Nucleus accumbens (tissue), 56 donors: ENCODE results near the gene FBLN5.
"Not testable (repeated sequence)": the region's sequence is repeated elsewhere in the genome, so short reads cannot be mapped to it uniquely, and the experiment has no call there.

Experiments
- DNase-seq, 56 donors: peaks; one replicate each; lab custom pipeline; 2025; lab: John Stamatoyannopoulos, UW

Gene FBLN5

GRCh38 chr14:91869556-91869955 is 77.9 kb downstream of the FBLN5 start:
- DNase-seq: no peak

- no peak for DNase-seq
Measured at GRCh38 chr14:91867316-91867988, 80.0 kb downstream of the FBLN5 start, which contains the start of gene TC2N. Gene TC2N, minus strand, starts transcription at chr14:91867536. Its CDS starts 53,767 bp downstream, at chr14:91813769.

- no peak for DNase-seq
Measured at GRCh38 chr14:91866511-91867295, 80.8 kb downstream of the FBLN5 start.

- DNase-seq: no peak
Measured at GRCh38 chr14:91866061-91866460, 81.4 kb downstream of the FBLN5 start.

- DNase-seq: no peak
Measured at GRCh38 chr14:91862417-91862816, 85.1 kb downstream of the FBLN5 start.

GRCh38 chr14:91861091-91861490 is 86.4 kb downstream of the FBLN5 start:
- no peak for DNase-seq

- DNase-seq: no peak
Measured at GRCh38 chr14:91860238-91860637, 87.3 kb downstream of the FBLN5 start.

- no peak for DNase-seq
Measured at GRCh38 chr14:91858536-91859275, 88.8 kb downstream of the FBLN5 start.

- DNase-seq: no peak
Measured at GRCh38 chr14:91857614-91858013, 89.9 kb downstream of the FBLN5 start.

GRCh38 chr14:91854327-91854934 is 93.1 kb downstream of the FBLN5 start:
- DNase-seq: no peak

- DNase-seq: no peak
Measured at GRCh38 chr14:91851563-91851962, 95.9 kb downstream of the FBLN5 start.

GRCh38 chr14:91848504-91849001 is 98.9 kb downstream of the FBLN5 start:
- DNase-seq: no peak

GRCh38 chr14:91847693-91848092 is 99.8 kb downstream of the FBLN5 start:
- DNase-seq: no peak

GRCh38 chr14:91845652-91846051 is 101.8 kb downstream of the FBLN5 start:
- no peak for DNase-seq

- not testable (repeated sequence) for DNase-seq
Measured at GRCh38 chr14:91845056-91845455, 102.4 kb downstream of the FBLN5 start.

- no peak for DNase-seq
Measured at GRCh38 chr14:91844029-91844428, 103.5 kb downstream of the FBLN5 start.

GRCh38 chr14:91843437-91843836 is 104.1 kb downstream of the FBLN5 start:
- no peak for DNase-seq

- DNase-seq: no peak
Measured at GRCh38 chr14:91841065-91841464, 106.4 kb downstream of the FBLN5 start.

- no peak for DNase-seq
Measured at GRCh38 chr14:91839749-91840148, 107.7 kb downstream of the FBLN5 start.

- no peak for DNase-seq
Measured at GRCh38 chr14:91837076-91837475, 110.4 kb downstream of the FBLN5 start.
